Sigmoid colon (tissue), 7 donors: ENCODE measurements around the gene ODAPH. TPM values are rescaled to one million over a fixed set of nuclear protein-coding genes. Genes with fewer than 3 reads are reported as not detected.

Source experiments
- DNase-seq: peaks from one replicate; pipeline ENCODE4 v3.0.0-alpha.2; 2019
- H3K27ac ChIP-seq, 4 donors: fragments of 200-600 bp; sonication (generic); one replicate each; pipeline ENCODE4 v1.5.1; 2016 to 2019; ENCODE audit warnings: mild to moderate bottlenecking in 1 of 4
- H3K27me3 ChIP-seq, 3 donors: fragments of 200-600 bp; sonication (generic); one replicate each; pipeline ENCODE4 v1.5.1; 2019; ENCODE audit warnings: mild to moderate bottlenecking in 1 of 3
- H3K36me3 ChIP-seq, 4 donors: fragments of 200-600 bp; sonication (generic); one replicate each; pipeline ENCODE4 v1.5.1; 2016 to 2019
- H3K4me1 ChIP-seq, 4 donors: fragments of 200-600 bp; sonication (generic); one replicate each; pipeline ENCODE4 v1.5.1; 2017 to 2019
- H3K4me3 ChIP-seq, 4 donors: fragments of 200-600 bp; sonication (generic); one replicate each; pipeline ENCODE4 v1.5.1; 2017 to 2019; ENCODE audit warnings: mild to moderate bottlenecking in 2 of 4, moderate library complexity in 1 of 4
- H3K9me3 ChIP-seq, 4 donors: fragments of 200-600 bp in 3 of 4; sonication (generic) in 3 of 4; one replicate each; pipeline versions ENCODE4 v1.5.1 to v1.6.1; 2013 to 2019
- CTCF ChIP-seq, 4 experiments: fragments of 450-650 bp in 3 of 4; fragments of 200-600 bp in 1 of 4; IDR thresholded peaks; one replicate each; pipeline ENCODE4 v1.5.1; 2016 to 2019; ENCODE audit warnings: antibody characterized with exemption in 4 of 4, mild to moderate bottlenecking in 3 of 4, moderate library complexity in 2 of 4
- EP300 ChIP-seq, 4 donors: sonication (generic); formaldehyde crosslinking; IDR thresholded peaks; one replicate each; pipeline ENCODE4 v1.6.1; 2017; ENCODE audit warnings: antibody characterized with exemption in 4 of 4
- POLR2A ChIP-seq, 2 donors: fragments of 450-650 bp; IDR thresholded peaks; one replicate each; pipeline ENCODE4 v1.6.1; 2016; ENCODE audit warnings: antibody characterized with exemption in 2 of 2, mild to moderate bottlenecking in 2 of 2, moderate library complexity in 2 of 2
- POLR2AphosphoS5 ChIP-seq, 4 donors: sonication (generic); formaldehyde crosslinking; IDR thresholded peaks; one replicate each; pipeline ENCODE4 v1.6.1; 2017; ENCODE audit warnings: antibody characterized with exemption in 4 of 4
- WGBS, 2 donors: extraction: QIAGEN DNeasy Blood & Tissue Kit; methylation state at CpG; one replicate each; pipeline ENCODE4 v1.1.7; 2013; 5-methylcytosine and 5-hydroxymethylcytosine counted together
- intact Hi-C: fragments of 100-400 bp; cut with DNase I; formaldehyde crosslinking; loops from one replicate; pipeline ENCODE4 v1.15.1; 2023
- polyA plus RNA-seq, 3 donors: library from polyadenylated mRNA; stranded (reverse); fragments of 200-250 nt; gene quantifications; one replicate each; pipeline ENCODE4 v1.2.3, GENCODE V29; 2013
- total RNA-seq, 4 donors: library from RNA; depleted of rRNA; stranded (reverse); fragments of >200 nt; gene quantifications; one replicate each; pipeline ENCODE4 v1.1.0, GENCODE V29; 2016
- donor health status: healthy with polysubstance abuse.
- donor health status: Bipolar disorder and iron deficiency.
- donor health status: healthy.

Gene ODAPH
- total and polyA plus RNA-seq, 7 donors, result 0.06 TPM; not detected in 6

- 82 to 92% methylated on average over 1 of the region's 1 CpG for WGBS, 2 donors
- DNase-seq, result no peak
- Histone ChIP-seq H3K4me3 (no peak overlapping the region), H3K27me3 (no peaks in the 10 kb centered on the region), H3K4me1 (no peaks in the 10 kb centered on the region), H3K9me3 (no peaks in the 10 kb centered on the region), H3K36me3 (no peaks in the 10 kb centered on the region), H3K27ac (no peak overlapping the region)
- intact Hi-C loops, result no loop called here
- TF ChIP-seq POLR2A (IDR thresholded peaks at IDR 0.05) (no peak), EP300 (IDR thresholded peaks at IDR 0.05) (no peak), CTCF (IDR thresholded peaks at IDR 0.05) (no peak), POLR2AphosphoS5 (IDR thresholded peaks at IDR 0.05) (no peak)
Measured at GRCh38 chr4:75566911-75567310, 11.0 kb downstream of the ODAPH start.

GRCh38 chr4:75567725-75568124, 11.9 kb downstream of the ODAPH start:
- H3K36me3 ChIP-seq, result no peaks in the 10 kb centered on the region
- no peak overlapping the region for H3K4me3 ChIP-seq
- TF ChIP-seq EP300 (IDR thresholded peaks at IDR 0.05) (no peak), POLR2A (IDR thresholded peaks at IDR 0.05) (no peak), POLR2AphosphoS5 (IDR thresholded peaks at IDR 0.05) (no peak), CTCF (IDR thresholded peaks at IDR 0.05) (no peak)
- no peaks in the 10 kb centered on the region for H3K27me3 ChIP-seq
- no peaks in the 10 kb centered on the region for H3K9me3 ChIP-seq
- no peaks in the 10 kb centered on the region for H3K4me1 ChIP-seq
- intact Hi-C loops, result no loop called here
- no peak overlapping the region for H3K27ac ChIP-seq
- 85 to 91% methylated on average over 2 of the region's 2 CpGs for WGBS, 2 donors
- DNase-seq, result no peak

- intact Hi-C loops, result no loop called here
- Histone ChIP-seq H3K27ac (no peak overlapping the region), H3K4me1 (no peaks in the 10 kb centered on the region), H3K4me3 (no peak overlapping the region), H3K36me3 (no peaks in the 10 kb centered on the region), H3K27me3 (no peaks in the 10 kb centered on the region), H3K9me3 (peaks cover 0 to 2% (median 0%) of the 10 kb centered on the region in 4 donors)
- WGBS, 2 donors, result 92 to 95% methylated on average over 2 of the region's 2 CpGs
- no peak for DNase-seq
- no peak for TF ChIP-seq POLR2AphosphoS5 (IDR thresholded peaks at IDR 0.05)
- no peak for TF ChIP-seq CTCF (IDR thresholded peaks at IDR 0.05)
- TF ChIP-seq EP300 (IDR thresholded peaks at IDR 0.05), result no peak
- TF ChIP-seq POLR2A (IDR thresholded peaks at IDR 0.05), result no peak
Measured at GRCh38 chr4:75584067-75584466, 28.2 kb downstream of the ODAPH start.

- intact Hi-C loops, result no loop called here
- WGBS, 2 donors, result 87 to 88% methylated on average over 1 of the region's 1 CpG
- Histone ChIP-seq H3K4me1 (no peaks in the 10 kb centered on the region), H3K9me3 (no peaks in the 10 kb centered on the region), H3K4me3 (no peak overlapping the region), H3K27me3 (no peaks in the 10 kb centered on the region), H3K36me3 (no peaks in the 10 kb centered on the region), H3K27ac (no peak overlapping the region)
- TF ChIP-seq CTCF (IDR thresholded peaks at IDR 0.05), result no peak
- TF ChIP-seq POLR2AphosphoS5 (IDR thresholded peaks at IDR 0.05), result no peak
- TF ChIP-seq EP300 (IDR thresholded peaks at IDR 0.05), result no peak
- no peak for TF ChIP-seq POLR2A (IDR thresholded peaks at IDR 0.05)
- no peak for DNase-seq
Measured at GRCh38 chr4:75593393-75593792, 37.5 kb downstream of the ODAPH start.

GRCh38 chr4:75596061-75596460, 40.2 kb downstream of the ODAPH start:
- 75 to 86% methylated on average over 3 of the region's 3 CpGs for WGBS, 2 donors
- H3K27me3 ChIP-seq, result no peaks in the 10 kb centered on the region
- H3K4me3 ChIP-seq, result no peak overlapping the region
- no peaks in the 10 kb centered on the region for H3K4me1 ChIP-seq
- H3K27ac ChIP-seq, result no peak overlapping the region
- no peaks in the 10 kb centered on the region for H3K9me3 ChIP-seq
- no peaks in the 10 kb centered on the region for H3K36me3 ChIP-seq
- TF ChIP-seq POLR2A (IDR thresholded peaks at IDR 0.05) (no peak), POLR2AphosphoS5 (IDR thresholded peaks at IDR 0.05) (no peak), EP300 (IDR thresholded peaks at IDR 0.05) (no peak), CTCF (IDR thresholded peaks at IDR 0.05) (no peak)
- DNase-seq, result no peak
- intact Hi-C loops, result no loop called here
